Measurements from ENCODE around the gene TOMT. TPM values are rescaled to one million over a fixed set of nuclear protein-coding genes. Genes with fewer than 3 reads are reported as not detected.
"Not testable (repeated sequence)": the region's sequence is repeated elsewhere in the genome, so short reads cannot be mapped to it uniquely, and the experiment has no call there.

The TOMT gene
- total RNA-seq, 1 donor from 2014 or later = not detected

DNA sequence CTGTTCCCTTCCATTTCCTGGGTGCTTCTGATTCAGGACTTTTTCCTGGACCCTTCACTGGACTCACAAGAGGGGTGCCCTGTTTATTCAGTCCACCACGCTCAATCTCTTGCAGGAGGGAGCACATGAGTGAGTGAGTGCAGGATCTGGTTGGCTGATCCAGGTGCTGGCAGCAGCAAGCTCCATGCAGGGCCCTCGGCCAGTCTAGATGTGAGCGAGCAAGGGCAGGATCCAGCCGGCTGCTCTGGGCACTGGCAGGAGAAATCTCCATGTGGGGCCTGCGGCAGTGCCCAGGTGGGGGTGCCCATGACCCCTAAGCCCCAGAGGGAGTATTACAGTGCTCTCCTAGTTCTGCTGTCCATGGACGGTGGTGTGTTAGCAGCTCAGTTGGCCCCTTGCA lies 18.3 kb downstream of the TOMT start:
- peaks cover 5% of the 10 kb centered on the region for H3K36me3 Mint-ChIP-seq (ENCODE audit: low read depth)
- no peak overlapping the region for H3K4me3 Mint-ChIP-seq
- peaks cover 18% of the 10 kb centered on the region for H3K9me3 Mint-ChIP-seq
- no peaks in the 10 kb centered on the region for H3K4me1 Mint-ChIP-seq
- no peak for DNase-seq (ENCODE audit: low read depth, low spot score)
- H3K27ac Mint-ChIP-seq (ENCODE audit: unreplicated experiment) = no peak overlapping the region
- TF ChIP-seq, protein P1, sequence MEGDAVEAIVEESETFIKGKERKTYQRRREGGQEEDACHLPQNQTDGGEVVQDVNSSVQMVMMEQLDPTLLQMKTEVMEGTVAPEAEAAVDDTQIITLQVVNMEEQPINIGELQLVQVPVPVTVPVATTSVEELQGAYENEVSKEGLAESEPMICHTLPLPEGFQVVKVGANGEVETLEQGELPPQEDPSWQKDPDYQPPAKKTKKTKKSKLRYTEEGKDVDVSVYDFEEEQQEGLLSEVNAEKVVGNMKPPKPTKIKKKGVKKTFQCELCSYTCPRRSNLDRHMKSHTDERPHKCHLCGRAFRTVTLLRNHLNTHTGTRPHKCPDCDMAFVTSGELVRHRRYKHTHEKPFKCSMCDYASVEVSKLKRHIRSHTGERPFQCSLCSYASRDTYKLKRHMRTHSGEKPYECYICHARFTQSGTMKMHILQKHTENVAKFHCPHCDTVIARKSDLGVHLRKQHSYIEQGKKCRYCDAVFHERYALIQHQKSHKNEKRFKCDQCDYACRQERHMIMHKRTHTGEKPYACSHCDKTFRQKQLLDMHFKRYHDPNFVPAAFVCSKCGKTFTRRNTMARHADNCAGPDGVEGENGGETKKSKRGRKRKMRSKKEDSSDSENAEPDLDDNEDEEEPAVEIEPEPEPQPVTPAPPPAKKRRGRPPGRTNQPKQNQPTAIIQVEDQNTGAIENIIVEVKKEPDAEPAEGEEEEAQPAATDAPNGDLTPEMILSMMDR (conservative IDR thresholded peaks at IDR 0.05) = no peak
- H3K27me3 Mint-ChIP-seq (ENCODE audit: low read depth) = peaks cover 26% of the 10 kb centered on the region

DNA sequence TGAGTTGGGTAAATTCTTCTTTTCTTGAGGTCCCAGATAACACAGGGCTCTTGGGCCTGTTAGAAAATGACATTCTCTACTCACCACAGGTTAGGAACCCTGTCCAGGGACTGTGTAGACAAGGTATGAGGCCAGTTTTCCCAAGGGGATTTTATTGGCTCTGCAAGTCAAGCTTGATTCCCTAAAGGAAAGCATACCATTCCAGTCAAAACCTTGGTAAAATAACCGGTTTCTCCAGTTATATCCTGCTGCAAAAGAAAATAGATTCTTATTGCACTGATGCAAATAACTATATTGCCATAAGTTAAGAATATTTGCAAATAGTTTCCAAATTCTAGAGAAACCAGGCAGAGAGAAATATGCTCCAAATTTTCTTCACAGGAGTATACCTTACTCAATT lies 20.2 kb downstream of the TOMT start:
- H3K4me3 Mint-ChIP-seq = no peak overlapping the region
- peaks cover 23% of the 10 kb centered on the region for H3K9me3 Mint-ChIP-seq
- peaks cover 8% of the 10 kb centered on the region for H3K36me3 Mint-ChIP-seq (ENCODE audit: low read depth)
- H3K27ac Mint-ChIP-seq (ENCODE audit: unreplicated experiment) = no peak overlapping the region
- peaks cover 32% of the 10 kb centered on the region for H3K27me3 Mint-ChIP-seq (ENCODE audit: low read depth)
- H3K4me1 Mint-ChIP-seq = no peaks in the 10 kb centered on the region
- TF ChIP-seq, protein P1 (conservative IDR thresholded peaks at IDR 0.05) = no peak
- no peak for DNase-seq (ENCODE audit: low read depth, low spot score)

DNA sequence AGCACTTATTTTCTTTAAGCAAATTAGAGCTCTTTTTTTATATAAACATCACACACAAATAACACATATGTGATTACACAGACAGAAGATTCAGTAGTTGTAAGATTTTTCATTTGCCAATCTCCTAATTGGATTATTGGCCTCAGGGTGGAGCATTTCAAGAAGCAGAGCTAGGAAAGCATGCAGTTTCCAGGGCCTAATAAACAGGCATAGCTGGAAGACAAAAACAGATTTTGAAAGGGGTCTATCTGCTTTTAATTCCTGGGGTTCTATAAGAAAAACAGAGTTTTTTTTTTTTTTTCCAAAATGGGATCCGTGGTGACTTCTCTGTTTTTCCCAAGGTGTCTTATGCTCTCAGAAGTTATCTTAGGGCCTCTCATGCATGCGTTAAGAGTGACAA lies 22.2 kb downstream of the TOMT start:
- Mint-ChIP-seq H3K36me3 (ENCODE audit: low read depth) (peaks cover 8% of the 10 kb centered on the region), H3K4me3 (no peak overlapping the region), H3K27me3 (ENCODE audit: low read depth) (peaks cover 44% of the 10 kb centered on the region), H3K4me1 (no peaks in the 10 kb centered on the region), H3K9me3 (peaks cover 22% of the 10 kb centered on the region), H3K27ac (ENCODE audit: unreplicated experiment) (no peak overlapping the region)
- no peak for DNase-seq (ENCODE audit: low read depth, low spot score)
- TF ChIP-seq, protein P1 (conservative IDR thresholded peaks at IDR 0.05) = no peak

DNA sequence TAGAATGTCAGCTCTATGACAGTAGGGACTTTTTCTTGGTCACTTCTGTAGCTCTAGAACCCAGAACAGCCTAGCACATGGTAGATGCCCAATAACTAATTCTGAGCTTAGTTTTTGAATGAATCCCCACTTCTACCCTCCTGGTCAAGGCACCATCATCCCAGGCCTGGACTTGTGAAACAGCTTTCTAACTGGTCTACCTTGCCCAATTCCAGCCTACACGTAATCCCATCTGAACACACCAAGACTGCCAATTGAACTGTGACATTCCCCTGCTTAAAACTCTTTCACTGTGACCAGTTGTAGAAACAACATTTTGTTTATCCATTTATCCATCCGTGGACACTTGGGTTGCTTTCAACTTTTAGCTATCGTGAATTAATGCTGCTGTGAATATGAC lies 23.7 kb downstream of the TOMT start:
- Mint-ChIP-seq H3K27me3 (ENCODE audit: low read depth) (peaks cover 47% of the 10 kb centered on the region), H3K4me3 (no peak overlapping the region), H3K27ac (ENCODE audit: unreplicated experiment) (no peak overlapping the region), H3K4me1 (no peaks in the 10 kb centered on the region), H3K36me3 (ENCODE audit: low read depth) (peaks cover 8% of the 10 kb centered on the region), H3K9me3 (peaks cover 22% of the 10 kb centered on the region)
- TF ChIP-seq, protein P1 (conservative IDR thresholded peaks at IDR 0.05) = no peak
- DNase-seq (ENCODE audit: low read depth, low spot score) = no peak

DNA sequence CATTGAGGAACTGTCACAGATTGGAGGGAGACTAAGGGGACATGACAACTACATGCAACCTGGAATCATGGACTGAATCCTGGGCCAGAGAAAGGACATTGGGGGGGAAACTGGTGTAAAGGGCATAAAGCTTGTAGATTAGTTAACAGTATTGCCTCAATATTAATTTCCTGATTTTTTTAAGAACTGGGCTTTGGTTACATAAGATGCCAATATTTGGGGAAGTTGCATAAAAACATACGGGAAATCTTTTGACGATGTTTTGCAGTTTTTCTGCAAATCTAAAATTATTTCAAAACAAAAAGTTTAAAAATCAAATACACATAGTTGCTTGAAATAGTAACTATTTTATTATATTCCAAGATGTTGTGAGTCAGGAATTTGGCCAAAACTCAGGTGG lies 26.9 kb downstream of the TOMT start:
- Mint-ChIP-seq H3K4me1 (no peaks in the 10 kb centered on the region), H3K9me3 (peaks cover 15% of the 10 kb centered on the region), H3K4me3 (no peak overlapping the region), H3K27me3 (ENCODE audit: low read depth) (peaks cover 43% of the 10 kb centered on the region), H3K27ac (ENCODE audit: unreplicated experiment) (no peak overlapping the region), H3K36me3 (ENCODE audit: low read depth) (peaks cover 8% of the 10 kb centered on the region)
- DNase-seq (ENCODE audit: low read depth, low spot score) = no peak
- TF ChIP-seq, protein P1 (conservative IDR thresholded peaks at IDR 0.05) = no peak

DNA sequence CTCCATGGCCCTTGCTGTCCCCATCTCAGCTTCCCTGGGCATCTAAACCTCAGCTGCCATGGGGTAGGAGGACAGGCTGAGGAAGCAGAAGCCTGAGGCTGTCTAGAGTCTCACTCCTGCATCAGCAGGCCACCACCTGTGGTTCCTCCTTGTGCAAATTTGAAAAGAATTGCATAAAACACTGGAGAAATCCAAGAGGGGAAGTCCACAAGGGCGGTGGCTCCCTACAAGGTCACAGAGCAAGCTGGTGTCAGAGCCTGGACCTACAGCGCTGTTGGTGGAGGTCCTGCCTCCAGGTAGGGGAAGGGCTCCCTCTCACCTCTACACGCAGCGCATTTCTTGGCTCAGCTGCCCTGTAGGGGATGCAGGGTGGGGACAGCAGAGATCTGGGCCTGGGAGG lies 29.7 kb downstream of the TOMT start, which contains the start of gene FOLR3:
Gene FOLR3 (plus strand): TSS at position 253 of the 400 bp plus-strand sequence. CDS start 228 bp downstream, outside the sequence.
- H3K36me3 Mint-ChIP-seq (ENCODE audit: low read depth); H3K4me1 Mint-ChIP-seq; H3K27ac Mint-ChIP-seq (ENCODE audit: unreplicated experiment); H3K9me3 Mint-ChIP-seq; DNase-seq (ENCODE audit: low read depth, low spot score); H3K4me3 Mint-ChIP-seq: not testable (repeated sequence)
- peaks cover 32% of the 10 kb centered on the region for H3K27me3 Mint-ChIP-seq (ENCODE audit: low read depth)
